DOHH2 (cell line): ENCODE measurements around the gene P4HTM.

Experiments
- H3F3A ChIP-seq: fragments of 200-600 bp; sonication (generic), shearing (Covaris generic); 2 replicates; pipeline ENCODE4 v1.6.0; 2016; ENCODE audit warnings: antibody characterized with exemption, mild to moderate bottlenecking; ENCODE audit not compliant: control insufficient read depth, insufficient read depth
- H3K27ac ChIP-seq: fragments of 200-600 bp; sonication (generic); 2 replicates; pipeline ENCODE4 v1.5.1; 2014; ENCODE audit warnings: low read depth, mild to moderate bottlenecking, low read length, moderate library complexity
- H3K27me3 ChIP-seq: fragments of 200-600 bp; sonication (generic); 2 replicates; pipeline ENCODE4 v1.6.1; 2014; ENCODE audit warnings: mild to moderate bottlenecking, low read length, mixed read lengths; ENCODE audit not compliant: control insufficient read depth
- H3K36me3 ChIP-seq: fragments of 200-600 bp; sonication (generic); 2 replicates; pipeline ENCODE4 v1.6.1; 2014; ENCODE audit warnings: mild to moderate bottlenecking, low read length, moderate library complexity, mixed read lengths; ENCODE audit not compliant: control insufficient read depth
- H3K4me1 ChIP-seq: fragments of 200-600 bp; sonication (generic); 2 replicates; pipeline ENCODE4 v1.6.1; 2014; ENCODE audit warnings: mild to moderate bottlenecking, low read length, mixed read lengths; ENCODE audit not compliant: control insufficient read depth
- H3K4me2 ChIP-seq: fragments of 200-600 bp; sonication (generic); 2 replicates; pipeline ENCODE4 v1.6.0; 2014; ENCODE audit warnings: mild to moderate bottlenecking, low read length, moderate library complexity
- H3K4me3 ChIP-seq: fragments of 200-600 bp; sonication (generic); 2 replicates; pipeline ENCODE4 v1.5.1; 2014; ENCODE audit warnings: mild to moderate bottlenecking, low read length, mixed read lengths
- H3K79me2 ChIP-seq: fragments of 200-600 bp; sonication (generic); 2 replicates; pipeline ENCODE4 v1.6.1; 2014; ENCODE audit warnings: mild to moderate bottlenecking, low read length, mixed read lengths; ENCODE audit not compliant: control insufficient read depth
- H3K9me2 ChIP-seq: fragments of 200-600 bp; sonication (generic); replicated peaks from 2 replicates; pipeline ENCODE4 v1.6.1; 2014; ENCODE audit warnings: mild to moderate bottlenecking, low read length, mixed read lengths; ENCODE audit not compliant: control insufficient read depth
- H3K9me3 ChIP-seq: fragments of 200-600 bp; sonication (generic); 2 replicates; pipeline ENCODE4 v1.6.1; 2014; ENCODE audit warnings: antibody characterized with exemption, low read length, mixed read lengths; ENCODE audit not compliant: control insufficient read depth, insufficient read depth
- H4K20me1 ChIP-seq: fragments of 200-600 bp; sonication (generic); 2 replicates; pipeline ENCODE4 v1.6.0; 2014; ENCODE audit warnings: low read depth, mild to moderate bottlenecking, antibody characterized with exemption, low read length, moderate library complexity; ENCODE audit not compliant: control insufficient read depth, insufficient read depth
- EZH2phosphoT487 ChIP-seq: fragments of 200-600 bp; sonication (generic); IDR thresholded peaks from 2 replicates; pipeline ENCODE4 v1.6.1; 2017; ENCODE audit warnings: borderline replicate concordance, mild to moderate bottlenecking, antibody characterized with exemption, low read length, moderate library complexity, mixed read lengths
- TF ChIP-seq, protein P1 (sequence below): fragments of 200-600 bp; sonication (generic); IDR thresholded peaks from one replicate; pipeline ENCODE4 v1.5.1; 2014; ENCODE audit warnings: antibody characterized with exemption, mild to moderate bottlenecking, low read depth, low read length; ENCODE audit not compliant: poor library complexity, severe bottlenecking

Gene P4HTM

DNA sequence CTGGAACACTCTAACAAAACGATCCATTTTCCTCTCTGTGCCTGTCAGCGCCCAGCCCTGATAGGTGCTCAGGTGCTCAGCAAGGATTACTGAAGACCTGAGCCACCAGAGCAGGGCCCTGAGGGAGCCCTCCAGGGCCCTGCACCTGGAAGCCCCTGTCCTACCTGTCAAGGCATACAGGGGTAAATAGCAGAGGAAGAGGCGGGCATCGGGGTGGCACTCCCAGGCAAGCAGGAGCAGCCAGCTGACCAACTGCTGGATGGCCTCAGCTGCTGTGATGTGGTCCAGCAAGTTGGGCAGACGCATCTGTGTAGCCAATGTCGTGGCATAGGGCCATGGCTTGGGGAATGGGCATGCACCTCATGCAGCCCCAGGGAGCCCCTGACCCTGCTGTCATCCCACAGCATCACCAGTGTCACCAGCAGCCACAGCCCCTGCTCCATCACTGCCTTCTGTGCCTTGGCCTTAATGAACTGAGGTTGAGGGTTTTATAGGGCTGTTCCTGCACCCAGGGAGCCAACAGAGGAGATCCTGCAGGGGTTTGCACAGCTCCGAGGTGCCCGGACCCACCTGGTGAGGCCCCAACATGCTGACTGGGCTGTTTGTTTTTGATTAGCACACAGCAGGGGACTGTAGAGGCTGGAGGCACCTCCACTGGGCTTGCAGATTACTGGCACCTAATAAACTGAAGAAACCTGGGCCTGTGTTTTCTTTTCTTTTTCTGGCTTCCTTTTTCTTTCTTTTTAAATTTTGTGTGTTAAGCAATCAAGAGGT is 9.2 kb downstream of the P4HTM start:
- H3K79me2 ChIP-seq, result peaks cover 2% of the 10 kb centered on the region
- H3K4me2 ChIP-seq, result no peak overlapping the region
- H3K4me1 ChIP-seq, result no peaks in the 10 kb centered on the region
- peaks cover 2% of the 10 kb centered on the region; the same call in 1 of the 2 replicates for H3K36me3 ChIP-seq
- no peaks in the 10 kb centered on the region for H3K27me3 ChIP-seq
- no peak overlapping the region for H3K27ac ChIP-seq
- no peaks in the 10 kb centered on the region; the same call in 1 of the 2 replicates for H3F3A ChIP-seq
- H4K20me1 ChIP-seq, result no peaks in the 10 kb centered on the region
- H3K9me2 ChIP-seq, result no peaks in the 10 kb centered on the region
- TF ChIP-seq EZH2phosphoT487, result no peak
- TF ChIP-seq, protein P1, sequence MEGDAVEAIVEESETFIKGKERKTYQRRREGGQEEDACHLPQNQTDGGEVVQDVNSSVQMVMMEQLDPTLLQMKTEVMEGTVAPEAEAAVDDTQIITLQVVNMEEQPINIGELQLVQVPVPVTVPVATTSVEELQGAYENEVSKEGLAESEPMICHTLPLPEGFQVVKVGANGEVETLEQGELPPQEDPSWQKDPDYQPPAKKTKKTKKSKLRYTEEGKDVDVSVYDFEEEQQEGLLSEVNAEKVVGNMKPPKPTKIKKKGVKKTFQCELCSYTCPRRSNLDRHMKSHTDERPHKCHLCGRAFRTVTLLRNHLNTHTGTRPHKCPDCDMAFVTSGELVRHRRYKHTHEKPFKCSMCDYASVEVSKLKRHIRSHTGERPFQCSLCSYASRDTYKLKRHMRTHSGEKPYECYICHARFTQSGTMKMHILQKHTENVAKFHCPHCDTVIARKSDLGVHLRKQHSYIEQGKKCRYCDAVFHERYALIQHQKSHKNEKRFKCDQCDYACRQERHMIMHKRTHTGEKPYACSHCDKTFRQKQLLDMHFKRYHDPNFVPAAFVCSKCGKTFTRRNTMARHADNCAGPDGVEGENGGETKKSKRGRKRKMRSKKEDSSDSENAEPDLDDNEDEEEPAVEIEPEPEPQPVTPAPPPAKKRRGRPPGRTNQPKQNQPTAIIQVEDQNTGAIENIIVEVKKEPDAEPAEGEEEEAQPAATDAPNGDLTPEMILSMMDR, result no peak
- H3K9me3 ChIP-seq, result no peaks in the 10 kb centered on the region
- H3K4me3 ChIP-seq, result no peak overlapping the region

DNA sequence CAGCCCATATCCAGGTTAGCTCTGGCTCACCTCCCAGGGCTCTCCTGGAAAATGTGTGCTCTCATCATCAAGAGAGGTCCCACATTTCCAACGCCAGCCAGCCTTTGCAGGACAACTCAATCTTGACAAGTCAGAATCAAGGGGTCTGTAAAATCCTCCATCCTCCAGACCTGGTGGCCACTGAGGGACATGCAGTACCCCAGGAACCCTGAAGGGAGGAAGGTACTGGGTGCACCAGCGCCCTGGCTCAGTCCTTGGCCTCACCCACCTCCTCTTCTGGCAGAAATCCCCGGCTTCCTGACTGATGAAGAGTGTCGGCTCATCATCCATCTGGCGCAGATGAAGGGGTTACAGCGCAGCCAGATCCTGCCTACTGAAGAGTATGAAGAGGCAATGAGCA is 11.1 kb downstream of the P4HTM start:
- TF ChIP-seq, protein P1, result no peak
- TF ChIP-seq EZH2phosphoT487, result no peak
- H4K20me1 ChIP-seq, result no peaks in the 10 kb centered on the region
- H3K36me3 ChIP-seq, result no peaks in the 10 kb centered on the region; the same call in 1 of the 2 replicates
- H3K27ac ChIP-seq, result no peak overlapping the region
- no peaks in the 10 kb centered on the region for H3K9me3 ChIP-seq
- H3K9me2 ChIP-seq, result no peaks in the 10 kb centered on the region
- no peaks in the 10 kb centered on the region for H3K27me3 ChIP-seq
- H3K4me3 ChIP-seq, result no peak overlapping the region
- peaks cover 3% of the 10 kb centered on the region for H3K4me1 ChIP-seq
- no peak overlapping the region for H3K4me2 ChIP-seq
- H3F3A ChIP-seq, result no peaks in the 10 kb centered on the region; the same call in 1 of the 2 replicates
- H3K79me2 ChIP-seq, result no peaks in the 10 kb centered on the region

DNA sequence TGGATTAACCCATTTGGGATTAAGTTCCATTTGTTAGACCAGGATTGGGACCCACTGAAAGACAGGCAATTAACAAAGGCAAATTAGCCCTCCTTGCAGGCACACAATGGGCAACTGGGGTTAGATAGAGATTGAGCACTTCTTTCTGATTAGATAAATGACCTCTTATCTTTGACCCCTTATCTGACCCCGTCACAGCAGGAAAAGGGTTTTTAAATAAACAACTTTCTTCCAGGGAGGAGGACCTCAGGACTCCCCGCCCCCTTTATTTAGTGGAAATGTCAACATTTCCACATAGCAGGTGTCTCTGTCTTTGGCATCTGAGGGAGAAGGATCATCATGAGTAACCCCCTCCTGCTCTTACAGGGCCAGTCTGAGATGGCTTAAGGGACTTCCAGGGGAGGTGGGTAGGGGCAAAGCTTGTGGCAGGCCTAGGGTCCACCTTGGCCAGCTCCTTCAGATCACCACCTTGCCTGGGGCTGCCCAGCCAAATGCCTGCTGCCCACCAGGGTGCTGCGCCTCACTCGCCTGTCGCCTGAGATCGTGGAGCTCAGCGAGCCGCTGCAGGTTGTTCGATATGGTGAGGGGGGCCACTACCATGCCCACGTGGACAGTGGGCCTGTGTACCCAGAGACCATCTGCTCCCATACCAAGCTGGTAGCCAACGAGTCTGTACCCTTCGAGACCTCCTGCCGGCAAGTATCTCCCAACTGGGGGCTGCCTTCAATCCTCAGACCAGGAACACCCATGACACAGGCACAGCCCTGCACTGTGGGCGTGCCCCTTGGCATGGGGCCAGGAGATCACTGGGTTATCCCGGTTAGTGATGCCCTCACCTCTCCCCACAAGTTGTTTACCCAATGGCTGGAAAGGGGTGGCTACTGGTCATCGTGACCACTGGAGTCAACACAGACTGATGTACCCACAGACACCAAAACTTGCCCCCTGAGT is 14.6 kb downstream of the P4HTM start:
- H3K4me2 ChIP-seq, result no peak overlapping the region

More for the DNA sequence above, 14.6 kb downstream of the P4HTM start:
- peaks cover 18% of the 10 kb centered on the region for H3K4me1 ChIP-seq
- H3K79me2 ChIP-seq, result peaks cover 23% of the 10 kb centered on the region
- peaks cover 6% of the 10 kb centered on the region for H4K20me1 ChIP-seq
- H3K27me3 ChIP-seq, result no peaks in the 10 kb centered on the region
- no peak overlapping the region for H3K4me3 ChIP-seq
- H3K9me3 ChIP-seq, result no peaks in the 10 kb centered on the region
- peaks cover 10% of the 10 kb centered on the region for H3K36me3 ChIP-seq
- no peaks in the 10 kb centered on the region for H3K9me2 ChIP-seq
- no peaks in the 10 kb centered on the region; the same call in 1 of the 2 replicates for H3F3A ChIP-seq
- no peak overlapping the region for H3K27ac ChIP-seq
- no peak for TF ChIP-seq EZH2phosphoT487
- TF ChIP-seq, protein P1, result no peak
